Neuron (in vitro differentiated cells): ENCODE results near the gene PER1.
A peak's percentile ranks its signal among the peaks of the same experiment; 100 is the strongest.

ENCODE experiments used
- H2AFZ ChIP-seq: one replicate; pipeline ENCODE4 v1.6.1; 2013; ENCODE audit warnings: low read depth, mild to moderate bottlenecking, inconsistent platforms, low read length, moderate library complexity
- H3K27me3 ChIP-seq: one replicate; pipeline ENCODE4 v1.6.1; 2013; ENCODE audit warnings: low read length; ENCODE audit not compliant: insufficient read depth
- H3K36me3 ChIP-seq: one replicate; pipeline ENCODE4 v1.6.1; 2013; ENCODE audit warnings: low read length; ENCODE audit not compliant: insufficient read depth
- H3K4me1 ChIP-seq: one replicate; pipeline ENCODE4 v1.6.1; 2013; ENCODE audit warnings: low read length; ENCODE audit not compliant: insufficient read depth
- H3K4me3 ChIP-seq: 2 replicates; pipeline ENCODE4 v1.5.1; 2013; ENCODE audit warnings: mild to moderate bottlenecking, low read length, moderate library complexity
- H3K9me3 ChIP-seq: one replicate; pipeline ENCODE4 v1.6.1; 2013; ENCODE audit warnings: low read length

PER1 gene

GRCh38 chr17:8122422-8122923 is 29.7 kb downstream of the PER1 start:
- Histone ChIP-seq H3K4me1 (peaks cover 52% of the 10 kb centered on the region), H2AFZ (peak overlapping the region; percentile 69), H3K9me3 (no peaks in the 10 kb centered on the region), H3K27me3 (peaks cover 30% of the 10 kb centered on the region), H3K36me3 (no peaks in the 10 kb centered on the region), H3K4me3 (peak overlapping the region; percentile 85)

- Histone ChIP-seq H2AFZ (peak overlapping the region; percentile 69), H3K4me1 (peaks cover 49% of the 10 kb centered on the region), H3K36me3 (no peaks in the 10 kb centered on the region), H3K27me3 (peaks cover 31% of the 10 kb centered on the region), H3K9me3 (no peaks in the 10 kb centered on the region), H3K4me3 (peak overlapping the region; percentile 85)
Measured at GRCh38 chr17:8121681-8122421, 30.4 kb downstream of the PER1 start.

GRCh38 chr17:8121407-8121680 is 30.9 kb downstream of the PER1 start:
- peaks cover 49% of the 10 kb centered on the region for H3K4me1 ChIP-seq
- H3K4me3 ChIP-seq, result peak overlapping the region; percentile 85
- no peak overlapping the region for H2AFZ ChIP-seq
- no peaks in the 10 kb centered on the region for H3K9me3 ChIP-seq
- H3K36me3 ChIP-seq, result no peaks in the 10 kb centered on the region
- H3K27me3 ChIP-seq, result peaks cover 36% of the 10 kb centered on the region

GRCh38 chr17:8120520-8121406 is 31.4 kb downstream of the PER1 start:
- Histone ChIP-seq H2AFZ (no peak overlapping the region), H3K36me3 (no peaks in the 10 kb centered on the region), H3K9me3 (no peaks in the 10 kb centered on the region), H3K4me1 (peaks cover 46% of the 10 kb centered on the region), H3K27me3 (peaks cover 42% of the 10 kb centered on the region), H3K4me3 (peak overlapping the region; percentile 85)

GRCh38 chr17:8119581-8120519 is 32.4 kb downstream of the PER1 start:
- no peaks in the 10 kb centered on the region for H3K9me3 ChIP-seq
- peak overlapping the region; percentile 85 for H3K4me3 ChIP-seq
- H3K4me1 ChIP-seq, result peaks cover 41% of the 10 kb centered on the region
- H2AFZ ChIP-seq, result no peak overlapping the region
- no peaks in the 10 kb centered on the region for H3K36me3 ChIP-seq
- peaks cover 46% of the 10 kb centered on the region for H3K27me3 ChIP-seq

GRCh38 chr17:8118769-8119580 is 33.2 kb downstream of the PER1 start:
- Histone ChIP-seq H3K4me3 (peak overlapping the region; percentile 71), H3K4me1 (peaks cover 32% of the 10 kb centered on the region), H3K36me3 (no peaks in the 10 kb centered on the region), H3K9me3 (no peaks in the 10 kb centered on the region), H2AFZ (peak overlapping the region; percentile 69), H3K27me3 (peaks cover 39% of the 10 kb centered on the region)

- Histone ChIP-seq H3K36me3 (no peaks in the 10 kb centered on the region), H3K9me3 (no peaks in the 10 kb centered on the region), H2AFZ (peak within 1 kb of the TSS; percentile 69), H3K4me3 (peak within 1 kb of the TSS; percentile 71), H3K27me3 (peaks cover 31% of the 10 kb centered on the region), H3K4me1 (peaks cover 24% of the 10 kb centered on the region)
Measured at GRCh38 chr17:8117980-8118768, 34.0 kb downstream of the PER1 start, which contains the start of gene ALOXE3. TSS of gene ALOXE3 (minus strand) at chr17:8118514. CDS start at chr17:8117990, 524 bp downstream.

- H3K27me3 ChIP-seq, result peaks cover 29% of the 10 kb centered on the region
- peak overlapping the region; percentile 69 for H2AFZ ChIP-seq
- H3K4me3 ChIP-seq, result peak overlapping the region; percentile 71
- no peaks in the 10 kb centered on the region for H3K36me3 ChIP-seq
- peaks cover 18% of the 10 kb centered on the region for H3K4me1 ChIP-seq
- H3K9me3 ChIP-seq, result no peaks in the 10 kb centered on the region
Measured at GRCh38 chr17:8117367-8117979, 34.7 kb downstream of the PER1 start.

GRCh38 chr17:8116776-8117175 is 35.4 kb downstream of the PER1 start:
- no peak overlapping the region for H3K4me3 ChIP-seq
- H3K9me3 ChIP-seq, result no peaks in the 10 kb centered on the region
- H3K36me3 ChIP-seq, result no peaks in the 10 kb centered on the region
- peaks cover 32% of the 10 kb centered on the region for H3K27me3 ChIP-seq
- H2AFZ ChIP-seq, result no peak overlapping the region
- H3K4me1 ChIP-seq, result peaks cover 15% of the 10 kb centered on the region

GRCh38 chr17:8110907-8111306 is 41.3 kb downstream of the PER1 start:
- no peaks in the 10 kb centered on the region for H3K36me3 ChIP-seq
- no peaks in the 10 kb centered on the region for H3K9me3 ChIP-seq
- no peaks in the 10 kb centered on the region for H3K4me1 ChIP-seq
- no peak overlapping the region for H2AFZ ChIP-seq
- H3K27me3 ChIP-seq, result peaks cover 62% of the 10 kb centered on the region
- no peak overlapping the region for H3K4me3 ChIP-seq

- no peaks in the 10 kb centered on the region for H3K9me3 ChIP-seq
- no peak overlapping the region for H3K4me3 ChIP-seq
- no peaks in the 10 kb centered on the region for H3K4me1 ChIP-seq
- H3K27me3 ChIP-seq, result peaks cover 58% of the 10 kb centered on the region
- H3K36me3 ChIP-seq, result no peaks in the 10 kb centered on the region
- no peak overlapping the region for H2AFZ ChIP-seq
Measured at GRCh38 chr17:8110456-8110804, 41.8 kb downstream of the PER1 start.
